GM23338 (cell line): ENCODE measurements around the gene SMARCC2. TPM values are rescaled to one million over a fixed set of nuclear protein-coding genes. Genes with fewer than 3 reads are reported as not detected.

Source experiments
- ATAC-seq: fragments of 200-7000 bp; cut with Tn5 transposase; 3 replicates; pipeline ENCODE4 v1.9.1; 2020
- DNase-seq: peaks from one replicate; pipeline ENCODE4 v3.0.0-alpha.2; 2015; ENCODE audit warnings: low spot score
- H2AFZ ChIP-seq: fragments of 200-600 bp; sonication (generic); 2 replicates; pipeline ENCODE4 v1.8.0; 2016; ENCODE audit warnings: antibody characterized with exemption, mild to moderate bottlenecking, moderate library complexity
- H3F3A ChIP-seq: fragments of 200-600 bp; sonication (generic); replicated peaks from 2 replicates; pipeline ENCODE4 v1.8.0; 2017; ENCODE audit warnings: antibody characterized with exemption, mixed run types, low read depth
- H3K27ac ChIP-seq: fragments of 200-600 bp; sonication (generic); 2 replicates; pipeline ENCODE4 v1.6.1; 2016; ENCODE audit warnings: low read depth
- H3K27me3 ChIP-seq: fragments of 200-600 bp; sonication (generic); 2 replicates; pipeline ENCODE4 v1.8.0; 2016; ENCODE audit warnings: mild to moderate bottlenecking, mixed run types, moderate library complexity; ENCODE audit not compliant: insufficient read depth
- H3K36me3 ChIP-seq: fragments of 200-600 bp; sonication (generic); 2 replicates; pipeline ENCODE4 v1.8.0; 2016; ENCODE audit warnings: mild to moderate bottlenecking; ENCODE audit not compliant: insufficient read depth
- H3K4me1 ChIP-seq: fragments of 200-600 bp; sonication (generic); 2 replicates; pipeline ENCODE4 v1.8.0; 2016; ENCODE audit warnings: mild to moderate bottlenecking, moderate library complexity; ENCODE audit not compliant: insufficient read depth
- H3K4me2 ChIP-seq: fragments of 200-600 bp; sonication (generic); 2 replicates; pipeline ENCODE4 v1.7.1; 2017; ENCODE audit warnings: mixed run types
- H3K4me3 ChIP-seq: fragments of 200-600 bp; sonication (generic); 2 replicates; pipeline ENCODE4 v1.6.1; 2016; ENCODE audit warnings: mixed run types
- H3K79me2 ChIP-seq: fragments of 200-600 bp; sonication (generic); replicated peaks from 2 replicates; pipeline ENCODE4 v1.8.0; 2017; ENCODE audit warnings: mild to moderate bottlenecking; ENCODE audit not compliant: insufficient read depth
- H3K9me2 ChIP-seq: fragments of 200-600 bp; sonication (generic); 2 replicates; pipeline ENCODE4 v1.8.0; 2017; ENCODE audit not compliant: insufficient read depth
- H4K20me1 ChIP-seq: fragments of 200-600 bp; sonication (generic); replicated peaks from 2 replicates; pipeline ENCODE4 v1.8.0; 2017; ENCODE audit warnings: mild to moderate bottlenecking; ENCODE audit not compliant: insufficient read depth
- H3K27ac Mint-ChIP-seq: 2 replicates; pipeline ENCODE4 v1.8.0; 2020; ENCODE audit warnings: inconsistent platforms, mild to moderate bottlenecking, moderate library complexity, mixed read lengths
- H3K27me3 Mint-ChIP-seq: 3 replicates; pipeline ENCODE4 v1.8.0; 2022; ENCODE audit warnings: low read depth, mild to moderate bottlenecking, moderate library complexity, mixed read lengths, inconsistent platforms; ENCODE audit not compliant: insufficient read depth, poor library complexity
- H3K36me3 Mint-ChIP-seq: 3 replicates; pipeline ENCODE4 v1.8.0; 2021; ENCODE audit warnings: low read depth, mild to moderate bottlenecking, inconsistent platforms, moderate library complexity, mixed read lengths
- H3K4me1 Mint-ChIP-seq: 3 replicates; pipeline ENCODE4 v1.8.0; 2020; ENCODE audit warnings: mild to moderate bottlenecking, inconsistent platforms, mixed read lengths
- H3K4me3 Mint-ChIP-seq: 3 replicates; pipeline ENCODE4 v1.8.0; 2021; ENCODE audit warnings: moderate library complexity, mild to moderate bottlenecking, inconsistent platforms, mixed read lengths
- H3K9me3 Mint-ChIP-seq: 3 replicates; pipeline ENCODE4 v1.8.0; 2020; ENCODE audit warnings: moderate library complexity, mild to moderate bottlenecking, inconsistent platforms, mixed read lengths
- CREB1 ChIP-seq: fragments of 250-450 bp; sonication (Bioruptor Pico); IDR thresholded peaks from 2 replicates; pipeline ENCODE4 v1.5.0; 2020; ENCODE audit warnings: low read depth, mild to moderate bottlenecking, moderate library complexity
- EZH2phosphoT487 ChIP-seq: fragments of 200-600 bp; sonication (generic); IDR thresholded peaks from one replicate; pipeline ENCODE4 v1.8.1; 2018; ENCODE audit warnings: antibody characterized with exemption; ENCODE audit not compliant: unreplicated experiment
- NANOG ChIP-seq: IDR thresholded peaks from 2 replicates; pipeline ENCODE4 v1.6.1; 2016; ENCODE audit warnings: antibody characterized with exemption, borderline replicate concordance
- POLR2AphosphoS5 ChIP-seq: IDR thresholded peaks from 2 replicates; pipeline ENCODE4 v1.6.1; 2016; ENCODE audit warnings: antibody characterized with exemption, low read depth
- STAT1 ChIP-seq: IDR thresholded peaks from one replicate; pipeline ENCODE4 v1.6.1; 2016; ENCODE audit warnings: antibody characterized with exemption; ENCODE audit not compliant: unreplicated experiment
- polyA plus RNA-seq: library from polyadenylated mRNA; unstranded; fragments of >200 nt; fragmentation: Nextera tagmentation; extraction: Ambion mirVana; gene quantifications from 2 replicates; pipeline ENCODE4 v1.2.1, GENCODE V29; 2016
- total RNA-seq: library from RNA; depleted of rRNA; stranded (reverse); fragments of >200 nt; shearing (Covaris generic); gene quantifications from 2 replicates; pipeline ENCODE4 v1.2.3, GENCODE V29; 2014
- TF ChIP-seq, protein P1 (sequence below), 2 experiments: fragments of 200-600 bp in 1 of 2; sonication (generic) in 1 of 2; conservative IDR thresholded peaks; 2 replicates each; pipeline versions ENCODE4 v1.5.1 to v1.6.1; 2016 to 2017; ENCODE audit warnings: antibody characterized with exemption in 2 of 2, low read depth in 2 of 2, mild to moderate bottlenecking in 2 of 2, moderate library complexity in 1 of 2
- TF ChIP-seq, protein P2 (sequence below): IDR thresholded peaks from 2 replicates; pipeline ENCODE4 v1.6.1; 2016; ENCODE audit warnings: antibody characterized with exemption

The SMARCC2 gene
- total and polyA plus RNA-seq, 2 experiments from 2014 or later: 40.4 to 68.3 TPM

DNA sequence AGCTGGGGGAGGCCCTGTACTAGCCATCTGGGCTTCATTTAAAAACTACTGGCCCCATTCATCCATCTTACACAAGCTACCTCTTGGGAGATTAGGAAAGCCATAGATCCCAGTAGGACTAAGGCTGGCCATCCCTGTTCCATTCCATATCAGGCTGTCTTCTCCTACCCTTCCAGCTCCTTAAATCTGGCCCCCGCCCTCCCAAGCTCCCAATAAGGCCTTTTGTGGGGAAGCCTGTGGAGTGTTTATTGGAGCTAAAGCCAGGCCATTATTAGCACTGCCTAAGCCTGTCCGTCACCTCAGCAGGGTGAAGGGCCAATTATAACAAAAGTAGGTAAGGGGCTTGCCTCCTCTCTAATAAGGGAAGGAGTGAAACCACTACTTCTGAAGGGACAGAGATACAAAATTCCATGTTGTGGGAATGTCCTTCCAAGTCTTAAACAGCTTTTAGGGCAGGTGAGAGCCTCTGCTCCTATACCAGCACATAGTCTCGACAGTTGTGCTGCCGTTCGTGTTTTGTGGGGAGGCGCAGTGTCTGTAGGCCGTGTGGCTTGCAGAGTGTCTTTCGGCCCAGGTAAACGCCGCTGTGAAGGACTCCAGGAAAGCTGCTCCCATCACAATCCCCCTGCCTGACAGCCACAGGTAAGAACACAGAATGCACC lies 27.5 kb downstream of the SMARCC2 start:
- H4K20me1 ChIP-seq: peaks cover 25% of the 10 kb centered on the region
- TF ChIP-seq EZH2phosphoT487 (no peak), CREB1 (CRISPR knock-in tag) (no peak), STAT1 (no peak), NANOG (no peak)
- 0 out of 2 replicates have a peak overlapping the region, but pooled peaks have one; percentile 21 for H3K4me3 ChIP-seq

DNA sequence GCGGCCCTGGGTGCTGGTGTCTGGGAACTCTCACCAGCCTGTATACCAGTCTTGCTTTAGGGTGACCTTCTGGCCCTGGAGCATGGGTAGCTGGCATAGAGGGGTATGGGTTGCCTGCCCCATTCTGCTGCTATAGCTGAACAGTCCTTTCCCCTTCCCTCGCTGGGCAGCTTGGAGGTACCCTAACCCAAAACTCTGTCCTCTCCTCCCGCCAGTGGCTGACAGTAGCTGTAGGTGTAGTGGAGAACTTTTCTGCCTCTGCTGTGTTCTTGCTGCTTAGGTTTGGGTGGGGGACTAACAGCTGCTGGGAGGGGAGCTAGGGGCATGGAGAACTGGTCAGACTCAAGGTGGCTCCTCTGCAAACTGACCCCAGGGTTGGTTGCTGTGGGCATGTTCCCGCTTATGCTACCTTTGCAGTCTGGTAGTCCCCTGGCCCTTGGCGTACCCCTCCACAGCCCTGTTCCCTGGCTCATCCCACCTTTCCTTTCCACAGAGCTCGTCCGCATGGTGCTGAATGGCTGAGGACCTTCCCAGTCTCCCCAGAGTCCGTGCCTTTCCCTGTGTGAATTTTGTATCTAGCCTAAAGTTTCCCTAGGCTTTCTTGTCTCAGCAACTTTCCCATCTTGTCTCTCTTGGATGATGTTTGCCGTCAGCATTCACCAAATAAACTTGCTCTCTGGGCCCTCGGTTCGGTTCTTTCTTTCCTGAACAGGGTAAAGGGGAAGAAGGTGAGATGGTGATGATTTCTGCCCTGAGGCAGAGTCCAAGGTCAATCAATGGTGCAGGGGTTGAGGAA lies 28.2 kb downstream of the SMARCC2 start:
- TF ChIP-seq, protein P1, sequence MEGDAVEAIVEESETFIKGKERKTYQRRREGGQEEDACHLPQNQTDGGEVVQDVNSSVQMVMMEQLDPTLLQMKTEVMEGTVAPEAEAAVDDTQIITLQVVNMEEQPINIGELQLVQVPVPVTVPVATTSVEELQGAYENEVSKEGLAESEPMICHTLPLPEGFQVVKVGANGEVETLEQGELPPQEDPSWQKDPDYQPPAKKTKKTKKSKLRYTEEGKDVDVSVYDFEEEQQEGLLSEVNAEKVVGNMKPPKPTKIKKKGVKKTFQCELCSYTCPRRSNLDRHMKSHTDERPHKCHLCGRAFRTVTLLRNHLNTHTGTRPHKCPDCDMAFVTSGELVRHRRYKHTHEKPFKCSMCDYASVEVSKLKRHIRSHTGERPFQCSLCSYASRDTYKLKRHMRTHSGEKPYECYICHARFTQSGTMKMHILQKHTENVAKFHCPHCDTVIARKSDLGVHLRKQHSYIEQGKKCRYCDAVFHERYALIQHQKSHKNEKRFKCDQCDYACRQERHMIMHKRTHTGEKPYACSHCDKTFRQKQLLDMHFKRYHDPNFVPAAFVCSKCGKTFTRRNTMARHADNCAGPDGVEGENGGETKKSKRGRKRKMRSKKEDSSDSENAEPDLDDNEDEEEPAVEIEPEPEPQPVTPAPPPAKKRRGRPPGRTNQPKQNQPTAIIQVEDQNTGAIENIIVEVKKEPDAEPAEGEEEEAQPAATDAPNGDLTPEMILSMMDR (conservative IDR thresholded peaks at IDR 0.05; ENCODE audit: low read depth in 2 of 2): no peak
- TF ChIP-seq, protein P2, sequence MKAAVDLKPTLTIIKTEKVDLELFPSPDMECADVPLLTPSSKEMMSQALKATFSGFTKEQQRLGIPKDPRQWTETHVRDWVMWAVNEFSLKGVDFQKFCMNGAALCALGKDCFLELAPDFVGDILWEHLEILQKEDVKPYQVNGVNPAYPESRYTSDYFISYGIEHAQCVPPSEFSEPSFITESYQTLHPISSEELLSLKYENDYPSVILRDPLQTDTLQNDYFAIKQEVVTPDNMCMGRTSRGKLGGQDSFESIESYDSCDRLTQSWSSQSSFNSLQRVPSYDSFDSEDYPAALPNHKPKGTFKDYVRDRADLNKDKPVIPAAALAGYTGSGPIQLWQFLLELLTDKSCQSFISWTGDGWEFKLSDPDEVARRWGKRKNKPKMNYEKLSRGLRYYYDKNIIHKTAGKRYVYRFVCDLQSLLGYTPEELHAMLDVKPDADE: no peak
- TF ChIP-seq POLR2AphosphoS5: peak; percentile 8; the same call in 1 of the 2 replicates
- Mint-ChIP-seq H3K9me3 (no peaks in the 10 kb centered on the region; the same call in 1 of the 3 replicates), H3K27me3 (peaks cover 51% of the 10 kb centered on the region), H3K36me3 (peaks cover 82% of the 10 kb centered on the region), H3K4me1 (peaks cover 55% of the 10 kb centered on the region), H3K27ac (peak overlapping the region; percentile 74), H3K4me3 (peak overlapping the region; percentile 92)
- DNase-seq (no peak), ATAC-seq (no peak)
- peak overlapping the region; percentile 91 for H3K4me2 ChIP-seq
- H3K4me3 ChIP-seq: peak overlapping the region; percentile 84
- H3K27ac ChIP-seq: peak overlapping the region; percentile 98
- no peaks in the 10 kb centered on the region for H3K9me2 ChIP-seq
- H2AFZ ChIP-seq: no peak overlapping the region
- peaks cover 31% of the 10 kb centered on the region for H3K79me2 ChIP-seq
- peaks cover 47% of the 10 kb centered on the region for H3K4me1 ChIP-seq
- peaks cover 51% of the 10 kb centered on the region for H3K36me3 ChIP-seq
- H3K27me3 ChIP-seq: no peaks in the 10 kb centered on the region
- H4K20me1 ChIP-seq: peaks cover 25% of the 10 kb centered on the region
- peaks cover 65% of the 10 kb centered on the region for H3F3A ChIP-seq

More for the DNA sequence above, 27.5 kb downstream of the SMARCC2 start:
- peak overlapping the region; percentile 98 for H3K27ac ChIP-seq
- Mint-ChIP-seq H3K4me1 (peaks cover 55% of the 10 kb centered on the region), H3K4me3 (peak overlapping the region; percentile 59; the same call in 2 of the 3 replicates), H3K27ac (peak overlapping the region; percentile 74), H3K9me3 (no peaks in the 10 kb centered on the region; the same call in 1 of the 3 replicates), H3K27me3 (peaks cover 51% of the 10 kb centered on the region), H3K36me3 (peaks cover 88% of the 10 kb centered on the region)
- peaks cover 55% of the 10 kb centered on the region for H3K36me3 ChIP-seq
- no peak overlapping the region for H2AFZ ChIP-seq
- no peak overlapping the region for H3K4me2 ChIP-seq
- H3K27me3 ChIP-seq: no peaks in the 10 kb centered on the region
- no peak for ATAC-seq
- H3K79me2 ChIP-seq: peaks cover 31% of the 10 kb centered on the region
- H3K4me1 ChIP-seq: peaks cover 45% of the 10 kb centered on the region
- peaks cover 63% of the 10 kb centered on the region for H3F3A ChIP-seq
- H3K9me2 ChIP-seq: no peaks in the 10 kb centered on the region
- DNase-seq: peak; percentile 23
